DND-41 (cell line): ENCODE data around the gene ARHGAP26.

Experiments used
- CTCF ChIP-seq: IDR thresholded peaks from 2 replicates; pipeline ENCODE4 v1.5.1; 2012; ENCODE audit warnings: borderline replicate concordance, low read length, moderate library complexity, mild to moderate bottlenecking; ENCODE audit not compliant: poor library complexity, severe bottlenecking; ENCODE audit errors: extremely low read depth
- EZH2 ChIP-seq: IDR thresholded peaks from 3 replicates; pipeline ENCODE4 v1.6.1; 2012; ENCODE audit warnings: borderline replicate concordance, low read depth, mild to moderate bottlenecking, moderate library complexity, low read length, inconsistent platforms; ENCODE audit not compliant: severe bottlenecking

DNA sequence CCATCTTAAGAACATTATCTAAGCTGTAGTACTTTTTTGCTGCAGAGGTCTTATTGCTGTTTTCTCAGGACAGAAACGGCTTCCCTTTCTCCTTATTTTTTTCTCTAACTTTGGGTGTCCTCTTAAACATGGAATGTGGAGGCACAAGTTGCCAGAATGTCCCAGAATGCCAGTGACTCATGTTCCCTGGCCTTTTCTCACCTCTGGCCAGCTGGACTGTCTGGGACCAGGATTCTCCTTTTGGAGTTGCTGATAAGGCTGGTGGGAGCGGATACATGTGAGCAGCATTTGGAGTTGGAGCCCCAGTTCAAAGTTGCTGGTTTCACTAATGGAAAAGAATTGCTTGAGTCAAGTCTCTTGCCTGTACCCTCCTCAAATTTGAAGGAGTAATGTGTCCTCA, 112.8 kb downstream of the ARHGAP26 start:
- no peak for TF ChIP-seq CTCF
- TF ChIP-seq EZH2, result no peak
